Parathyroid adenoma (tissue), 2 donors: ENCODE results near the gene PELO.

Experiments used
- H2AFZ ChIP-seq: fragments of 300-600 bp; sonication (generic); one replicate; pipeline ENCODE4 v1.7.0; 2017; ENCODE audit warnings: antibody characterized with exemption, mild to moderate bottlenecking
- H3K27ac ChIP-seq: fragments of 300-600 bp; sonication (generic); one replicate; pipeline ENCODE4 v1.7.0; 2017
- H3K27me3 ChIP-seq: fragments of 300-600 bp; sonication (generic); one replicate; pipeline ENCODE4 v1.7.0; 2017; ENCODE audit warnings: low read length; ENCODE audit not compliant: control insufficient read depth, insufficient read depth
- H3K36me3 ChIP-seq: fragments of 300-600 bp; sonication (generic); one replicate; pipeline ENCODE4 v1.7.0; 2017; ENCODE audit warnings: low read length; ENCODE audit not compliant: control insufficient read depth, insufficient read depth
- H3K4me1 ChIP-seq: fragments of 300-600 bp; sonication (generic); one replicate; pipeline ENCODE4 v1.7.0; 2017; ENCODE audit warnings: control low read depth
- H3K4me2 ChIP-seq: fragments of 300-600 bp; sonication (generic); one replicate; pipeline ENCODE4 v1.7.0; 2017; ENCODE audit warnings: low read length
- H3K4me3 ChIP-seq: fragments of 300-600 bp; sonication (generic); one replicate; pipeline ENCODE4 v1.7.0; 2017; ENCODE audit warnings: low read depth, low read length
- H3K79me2 ChIP-seq: fragments of 300-600 bp; sonication (generic); one replicate; pipeline ENCODE4 v1.7.0; 2017; ENCODE audit warnings: control low read depth
- H3K9ac ChIP-seq: fragments of 300-600 bp; sonication (generic); one replicate; pipeline ENCODE4 v1.7.0; 2017; ENCODE audit warnings: mild to moderate bottlenecking
- H3K9me3 ChIP-seq: fragments of 300-600 bp; sonication (generic); one replicate; pipeline ENCODE4 v1.7.0; 2017; ENCODE audit warnings: low read length; ENCODE audit not compliant: control insufficient read depth
- TF ChIP-seq, protein P1 (sequence below): fragments of 300-600 bp; sonication (generic); IDR thresholded peaks from one replicate; pipeline ENCODE4 v1.7.0; 2017; ENCODE audit warnings: antibody characterized with exemption, mild to moderate bottlenecking
- donor health status: primary hyperparathyroidism.

The PELO gene

DNA sequence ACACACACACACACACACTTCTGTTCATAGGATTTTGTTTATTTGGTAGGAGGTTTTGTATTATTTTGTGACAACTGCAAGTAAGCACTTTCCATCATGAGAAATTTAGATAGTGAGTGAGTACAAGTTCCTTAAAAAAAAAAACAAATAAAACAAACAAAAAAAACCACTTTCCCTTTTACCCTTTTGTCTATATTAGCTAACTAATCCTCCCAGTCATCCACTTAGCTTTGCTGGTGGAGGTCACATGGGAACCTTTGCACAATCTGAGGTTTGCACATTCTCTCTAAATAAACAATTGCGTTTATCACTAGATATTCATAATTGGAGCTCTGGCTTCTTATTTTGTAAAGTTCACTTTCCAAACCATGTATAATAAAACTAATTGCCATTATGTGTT lies 6.8 kb downstream of the PELO start:
- TF ChIP-seq, protein P1, sequence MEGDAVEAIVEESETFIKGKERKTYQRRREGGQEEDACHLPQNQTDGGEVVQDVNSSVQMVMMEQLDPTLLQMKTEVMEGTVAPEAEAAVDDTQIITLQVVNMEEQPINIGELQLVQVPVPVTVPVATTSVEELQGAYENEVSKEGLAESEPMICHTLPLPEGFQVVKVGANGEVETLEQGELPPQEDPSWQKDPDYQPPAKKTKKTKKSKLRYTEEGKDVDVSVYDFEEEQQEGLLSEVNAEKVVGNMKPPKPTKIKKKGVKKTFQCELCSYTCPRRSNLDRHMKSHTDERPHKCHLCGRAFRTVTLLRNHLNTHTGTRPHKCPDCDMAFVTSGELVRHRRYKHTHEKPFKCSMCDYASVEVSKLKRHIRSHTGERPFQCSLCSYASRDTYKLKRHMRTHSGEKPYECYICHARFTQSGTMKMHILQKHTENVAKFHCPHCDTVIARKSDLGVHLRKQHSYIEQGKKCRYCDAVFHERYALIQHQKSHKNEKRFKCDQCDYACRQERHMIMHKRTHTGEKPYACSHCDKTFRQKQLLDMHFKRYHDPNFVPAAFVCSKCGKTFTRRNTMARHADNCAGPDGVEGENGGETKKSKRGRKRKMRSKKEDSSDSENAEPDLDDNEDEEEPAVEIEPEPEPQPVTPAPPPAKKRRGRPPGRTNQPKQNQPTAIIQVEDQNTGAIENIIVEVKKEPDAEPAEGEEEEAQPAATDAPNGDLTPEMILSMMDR, result no peak
- Histone ChIP-seq H3K36me3 (no peaks in the 10 kb centered on the region), H3K4me1 (peaks cover 18% of the 10 kb centered on the region), H2AFZ (no peak overlapping the region), H3K9ac (no peak overlapping the region), H3K27ac (no peak overlapping the region), H3K4me2 (no peak overlapping the region), H3K79me2 (peaks cover 47% of the 10 kb centered on the region), H3K27me3 (no peaks in the 10 kb centered on the region), H3K9me3 (no peaks in the 10 kb centered on the region), H3K4me3 (no peak overlapping the region)

DNA sequence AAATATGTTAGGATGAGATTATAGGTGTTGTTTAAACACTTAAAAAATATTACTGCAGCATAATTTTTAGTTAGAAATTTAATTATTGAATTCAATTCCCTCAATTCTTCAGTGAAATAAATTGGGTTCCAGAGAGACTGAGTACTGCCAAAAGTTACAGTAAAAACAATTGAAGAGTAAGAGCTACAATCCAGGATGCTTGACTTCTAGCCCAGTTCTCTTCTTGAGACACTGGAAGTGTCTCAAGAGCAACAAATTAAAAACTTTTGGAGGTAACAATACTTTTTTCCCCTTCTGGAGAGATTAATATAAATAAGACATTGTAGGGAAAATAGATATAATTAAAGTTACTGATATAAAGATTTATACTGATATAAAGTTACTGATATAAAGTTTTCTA lies 8.3 kb downstream of the PELO start:
- TF ChIP-seq, protein P1, result no peak
- peaks cover 15% of the 10 kb centered on the region for H3K4me1 ChIP-seq
- H3K27me3 ChIP-seq, result no peaks in the 10 kb centered on the region
- H3K4me3 ChIP-seq, result no peak overlapping the region
- H3K79me2 ChIP-seq, result peaks cover 38% of the 10 kb centered on the region
- no peak overlapping the region for H3K9ac ChIP-seq
- H3K4me2 ChIP-seq, result no peak overlapping the region
- no peaks in the 10 kb centered on the region for H3K36me3 ChIP-seq
- H3K27ac ChIP-seq, result no peak overlapping the region
- no peaks in the 10 kb centered on the region for H3K9me3 ChIP-seq
- H2AFZ ChIP-seq, result no peak overlapping the region

DNA sequence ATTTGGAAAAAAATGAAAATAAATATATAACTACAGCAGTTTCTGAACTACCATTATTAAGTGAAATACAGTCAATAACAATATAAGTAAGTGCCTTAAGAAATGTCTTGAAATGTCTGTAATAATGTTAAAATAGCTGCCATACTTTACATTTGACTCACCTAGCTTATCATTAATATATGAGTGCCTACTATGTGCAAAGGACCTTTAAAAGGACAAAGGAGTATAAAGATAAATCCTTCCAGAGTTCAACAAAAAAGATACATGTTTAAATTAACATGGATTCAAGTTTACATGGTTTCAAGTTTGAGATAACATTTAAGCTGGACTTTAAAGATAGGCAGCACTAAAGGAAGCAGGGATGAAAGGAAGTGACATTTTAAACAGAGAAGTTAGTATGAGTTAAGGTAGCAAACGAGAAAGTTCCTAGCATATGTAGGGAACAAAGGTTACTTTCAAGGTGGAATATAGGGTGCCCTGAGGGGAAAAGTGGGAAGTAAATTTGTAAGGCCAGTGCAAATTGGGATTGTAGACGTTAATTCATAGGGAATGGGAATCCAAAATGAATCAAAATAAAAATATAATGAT lies 8.9 kb downstream of the PELO start:
- Histone ChIP-seq H3K9ac (no peak overlapping the region), H3K4me1 (peaks cover 16% of the 10 kb centered on the region), H3K4me2 (no peak overlapping the region), H3K36me3 (no peaks in the 10 kb centered on the region), H3K4me3 (no peak overlapping the region), H2AFZ (no peak overlapping the region), H3K27ac (peak overlapping the region; percentile 30), H3K9me3 (no peaks in the 10 kb centered on the region), H3K79me2 (peaks cover 40% of the 10 kb centered on the region), H3K27me3 (no peaks in the 10 kb centered on the region)
- TF ChIP-seq, protein P1, result no peak

DNA sequence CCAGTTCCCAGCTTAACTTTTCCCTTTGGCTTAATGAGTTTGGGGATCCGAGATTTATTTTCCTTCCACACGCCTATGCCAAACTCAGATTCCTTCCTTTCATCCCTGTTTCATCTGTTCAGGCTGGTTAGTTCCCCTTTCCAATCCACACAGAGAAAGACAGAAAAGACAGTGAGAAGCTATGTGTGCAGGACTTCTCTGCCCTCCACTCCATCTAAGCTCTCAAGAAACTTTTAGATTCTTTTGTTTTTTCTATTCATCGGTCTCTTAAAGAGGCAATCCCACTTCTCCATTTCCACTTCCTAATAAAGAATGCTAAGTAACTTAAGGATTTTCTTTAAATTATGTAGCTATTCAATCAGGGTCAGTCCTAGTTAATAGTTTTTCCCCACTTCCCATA lies 11.2 kb downstream of the PELO start:
- Histone ChIP-seq H3K27me3 (no peaks in the 10 kb centered on the region), H3K36me3 (no peaks in the 10 kb centered on the region), H2AFZ (peak overlapping the region; percentile 71), H3K79me2 (peaks cover 31% of the 10 kb centered on the region), H3K4me2 (peak overlapping the region; percentile 81), H3K4me1 (peaks cover 9% of the 10 kb centered on the region), H3K9ac (no peak overlapping the region), H3K9me3 (no peaks in the 10 kb centered on the region), H3K4me3 (peak overlapping the region; percentile 76), H3K27ac (peak overlapping the region; percentile 92)
- TF ChIP-seq, protein P1, result no peak

DNA sequence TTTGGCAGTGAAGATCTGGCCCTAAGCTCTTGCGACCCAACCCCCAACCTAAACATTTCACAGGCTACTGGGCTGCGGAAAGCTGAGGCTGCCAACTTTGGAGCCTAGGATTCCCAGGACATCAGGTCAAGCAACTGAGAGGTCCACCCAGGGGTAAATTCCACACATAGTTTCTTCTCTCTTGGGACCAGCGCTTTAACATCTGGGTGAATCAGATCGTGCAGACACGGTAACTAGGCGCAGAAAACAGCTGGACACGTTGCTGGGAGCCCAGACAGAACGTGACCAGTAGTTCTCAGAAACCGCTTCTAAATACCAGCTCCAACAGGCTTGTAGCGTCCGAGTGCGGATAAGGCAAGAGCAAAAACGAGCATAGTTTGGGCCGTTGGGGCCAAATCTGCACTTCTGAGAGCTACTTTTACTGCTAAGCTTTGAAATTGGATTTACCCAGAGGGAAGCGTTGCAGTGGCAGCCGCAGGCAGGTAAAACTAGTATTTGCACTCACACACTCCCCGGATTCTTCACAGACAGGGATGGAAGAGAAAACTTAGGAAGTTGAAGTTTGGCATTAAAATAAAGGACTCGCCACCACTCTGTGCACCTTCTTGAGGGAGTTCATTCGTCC lies 11.8 kb downstream of the PELO start:
- no peaks in the 10 kb centered on the region for H3K9me3 ChIP-seq
- H3K27ac ChIP-seq, result peak overlapping the region; percentile 92
- TF ChIP-seq, protein P1, result no peak
- H2AFZ ChIP-seq, result peak overlapping the region; percentile 71
- H3K4me1 ChIP-seq, result peaks cover 9% of the 10 kb centered on the region
- peak overlapping the region; percentile 81 for H3K4me2 ChIP-seq
- H3K79me2 ChIP-seq, result peaks cover 34% of the 10 kb centered on the region
- H3K36me3 ChIP-seq, result no peaks in the 10 kb centered on the region
- peak overlapping the region; percentile 76 for H3K4me3 ChIP-seq
- H3K27me3 ChIP-seq, result no peaks in the 10 kb centered on the region
- no peak overlapping the region for H3K9ac ChIP-seq
